SHP77 (cell line): ENCODE data around the gene ADRM1.
A peak's percentile ranks its signal among the peaks of the same experiment; 100 is the strongest.

Source experiments
- DNase-seq, 2 experiments: peaks; one replicate each; lab custom pipeline; 2025; lab: John Stamatoyannopoulos, UW

The ADRM1 gene

GRCh38 chr20:62302341-62303061, at the start of gene ADRM1:
Gene ADRM1, plus strand, starts transcription at chr20:62302997. Its CDS starts 572 bp downstream, at chr20:62303569.
- peak; percentile 97 for DNase-seq

- no peak for DNase-seq
Observed at GRCh38 chr20:62253398-62253797, 49.4 kb upstream of the ADRM1 start.

GRCh38 chr20:62254021-62254724, 48.6 kb upstream of the ADRM1 start:
- no peak for DNase-seq

GRCh38 chr20:62255976-62256375, 46.8 kb upstream of the ADRM1 start:
- no peak for DNase-seq

GRCh38 chr20:62258499-62259293, 44.1 kb upstream of the ADRM1 start:
- no peak for DNase-seq

GRCh38 chr20:62259294-62259565, 43.6 kb upstream of the ADRM1 start:
- no peak for DNase-seq

- DNase-seq = no peak
Observed at GRCh38 chr20:62262064-62262463, 40.7 kb upstream of the ADRM1 start.

- no peak for DNase-seq
Observed at GRCh38 chr20:62263396-62263795, 39.4 kb upstream of the ADRM1 start.

GRCh38 chr20:62265365-62265764, 37.4 kb upstream of the ADRM1 start:
- DNase-seq = no peak

- peak in 1 of 2 experiments; percentile 19 for DNase-seq
Observed at GRCh38 chr20:62266340-62266739, 36.5 kb upstream of the ADRM1 start.

GRCh38 chr20:62266851-62267250, 35.9 kb upstream of the ADRM1 start:
- DNase-seq = no peak

- DNase-seq = no peak
Observed at GRCh38 chr20:62267543-62267942, 35.3 kb upstream of the ADRM1 start.

- DNase-seq = no peak
Observed at GRCh38 chr20:62268228-62268900, 34.4 kb upstream of the ADRM1 start.

GRCh38 chr20:62269378-62269777, 33.4 kb upstream of the ADRM1 start:
- DNase-seq = no peak

GRCh38 chr20:62269871-62270270, 32.9 kb upstream of the ADRM1 start:
- no peak for DNase-seq

- DNase-seq = peak in 1 of 2 experiments; percentile 6
Observed at GRCh38 chr20:62272200-62272599, 30.6 kb upstream of the ADRM1 start.

- DNase-seq = no peak
Observed at GRCh38 chr20:62273416-62273815, 29.4 kb upstream of the ADRM1 start.

GRCh38 chr20:62274332-62274950, 28.4 kb upstream of the ADRM1 start:
- no peak for DNase-seq

GRCh38 chr20:62275219-62275618, 27.6 kb upstream of the ADRM1 start:
- DNase-seq = no peak

- DNase-seq = no peak
Observed at GRCh38 chr20:62276439-62276838, 26.4 kb upstream of the ADRM1 start.

GRCh38 chr20:62277253-62277652, 25.5 kb upstream of the ADRM1 start:
- no peak for DNase-seq

GRCh38 chr20:62280303-62280702, 22.5 kb upstream of the ADRM1 start:
- no peak for DNase-seq
